ENCODE measurements around the gene OSTF1.

OSTF1 gene

GRCh38 chr9:75163764-75164163 lies 75.5 kb downstream of the OSTF1 start:
- DNase-seq (ENCODE audit: low read depth in 3 of 3), result no peak

- DNase-seq (ENCODE audit: low read depth in 3 of 3), result no peak
Observed at GRCh38 chr9:75164573-75164972, 76.3 kb downstream of the OSTF1 start.

- no peak for DNase-seq (ENCODE audit: low read depth in 3 of 3)
Observed at GRCh38 chr9:75167281-75167680, 79.0 kb downstream of the OSTF1 start.

- DNase-seq (ENCODE audit: low read depth in 3 of 3), result no peak
Observed at GRCh38 chr9:75168270-75169178, 80.2 kb downstream of the OSTF1 start.

- no peak for DNase-seq (ENCODE audit: low read depth in 3 of 3)
Observed at GRCh38 chr9:75169623-75170022, 81.3 kb downstream of the OSTF1 start.

- no peak for DNase-seq (ENCODE audit: low read depth in 3 of 3)
Observed at GRCh38 chr9:75170898-75171360, 82.6 kb downstream of the OSTF1 start.

GRCh38 chr9:75175395-75175794 lies 87.1 kb downstream of the OSTF1 start:
- no peak for DNase-seq (ENCODE audit: low read depth in 3 of 3)

GRCh38 chr9:75176037-75176436 lies 87.7 kb downstream of the OSTF1 start:
- no peak for DNase-seq (ENCODE audit: low read depth in 3 of 3)

GRCh38 chr9:75181750-75182149 lies 93.4 kb downstream of the OSTF1 start:
- DNase-seq (ENCODE audit: low read depth in 3 of 3), result no peak

- DNase-seq (ENCODE audit: low read depth in 3 of 3), result no peak
Observed at GRCh38 chr9:75183306-75183705, 95.0 kb downstream of the OSTF1 start.

- no peak for DNase-seq (ENCODE audit: low read depth in 3 of 3)
Observed at GRCh38 chr9:75184471-75184870, 96.2 kb downstream of the OSTF1 start.

GRCh38 chr9:75185585-75186170 lies 97.4 kb downstream of the OSTF1 start:
- peak; percentile 8 to 19 (median 12) for DNase-seq (ENCODE audit: low read depth in 3 of 3)

GRCh38 chr9:75186767-75187380 lies 98.6 kb downstream of the OSTF1 start:
- no peak for DNase-seq (ENCODE audit: low read depth in 3 of 3)

GRCh38 chr9:75188756-75189155 lies 100.4 kb downstream of the OSTF1 start:
- no peak for DNase-seq (ENCODE audit: low read depth in 3 of 3)

GRCh38 chr9:75190762-75191161 lies 102.4 kb downstream of the OSTF1 start:
- no peak for DNase-seq (ENCODE audit: low read depth in 3 of 3)
